GM10248 (cell line): Measurements from ENCODE around the gene PDIA4.

ENCODE experiments used
- CTCF ChIA-PET: fragments of 300-600 bp; sonication (Branson Sonifier 250); formaldehyde crosslinking; extraction: SDS; loops from one replicate; lab custom pipeline; 2021; ENCODE audit warnings: antibody characterized with exemption; lab: Yijun Ruan, JAX
- POLR2A ChIA-PET: fragments of 350-650 bp; sonication (Branson Sonifier 250); formaldehyde crosslinking; extraction: SDS; loops from one replicate; lab custom pipeline; 2020; ENCODE audit warnings: antibody characterized with exemption; lab: Yijun Ruan, JAX
- DNase-seq: peaks from one replicate; pipeline ENCODE4 v3.0.0; 2012; ENCODE audit errors: extremely low spot score
- CTCF ChIP-seq: IDR thresholded peaks from 2 replicates; pipeline ENCODE4 v1.5.1; 2012; ENCODE audit warnings: mild to moderate bottlenecking, low read depth; ENCODE audit errors: extremely low read depth, missing control alignments, control extremely low read depth

PDIA4 gene

DNA sequence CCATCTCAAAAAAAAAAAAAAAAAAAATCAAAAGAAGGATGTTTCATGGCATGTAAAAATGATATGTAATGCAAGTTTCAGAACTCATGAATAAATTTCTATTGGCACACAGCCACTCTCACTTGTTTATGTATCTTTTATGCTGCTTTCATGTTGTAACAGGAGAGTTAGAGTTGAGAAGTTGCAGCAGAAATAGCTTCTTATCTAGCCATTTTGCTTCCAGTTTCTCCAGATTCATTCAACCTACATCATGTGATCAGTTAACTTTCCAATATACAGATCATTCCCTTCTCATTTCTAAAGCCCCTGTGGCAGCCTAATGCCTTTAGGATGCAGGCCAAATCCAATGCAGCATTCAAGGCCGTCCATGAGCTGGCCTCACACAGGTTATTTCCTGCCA lies 31.9 kb upstream of the PDIA4 start:
- ChIA-PET CTCF (interaction anchor here (2.8 kb wide), 1 partner anchor 54 kb away, joined by 16 read pairs; no protein-coding TSS in a partner anchor), POLR2A (interaction anchor here (0.7 kb wide), 1 partner anchor 341 kb away, joined by 7 read pairs; no protein-coding TSS in a partner anchor)
- TF ChIP-seq CTCF: no peak
- DNase-seq: no peak

GRCh38 chr7:149053885-149054284 lies 25.6 kb upstream of the PDIA4 start:
- DNase-seq: no peak
- POLR2A ChIA-PET: no interaction called here
- TF ChIP-seq CTCF: no peak
- CTCF ChIA-PET: interaction anchor here (0.9 to 5.7 kb wide), 2 partner anchors 12 to 36 kb away, joined by 3 to 38 read pairs; no protein-coding TSS in a partner anchor

- POLR2A ChIA-PET: no interaction called here
- no peak for TF ChIP-seq CTCF
- CTCF ChIA-PET: interaction anchor here (0.9 to 5.7 kb wide), 2 partner anchors 12 to 35 kb away, joined by 3 to 38 read pairs; no protein-coding TSS in a partner anchor
- no peak for DNase-seq
Observed at GRCh38 chr7:149053384-149053783, 25.1 kb upstream of the PDIA4 start.

DNA sequence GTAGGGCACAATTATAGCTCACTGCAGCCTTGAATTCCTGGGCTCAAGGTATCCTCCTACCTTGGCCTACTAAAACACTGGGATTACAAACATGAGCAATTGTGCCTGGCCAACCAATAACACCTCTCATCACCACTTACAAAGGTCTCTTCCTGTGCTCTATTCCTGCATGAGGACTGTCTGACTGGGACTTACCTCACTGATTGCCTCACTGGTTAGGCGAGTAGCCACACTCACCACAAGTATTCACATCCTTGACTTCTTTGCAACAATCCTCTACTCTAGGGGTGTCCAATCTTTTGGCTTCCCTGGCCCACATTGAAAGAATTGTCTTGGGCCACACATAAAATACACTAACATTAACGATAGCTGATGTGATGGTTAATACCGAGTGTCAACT lies 22.6 kb upstream of the PDIA4 start:
- POLR2A ChIA-PET: interaction anchor here (0.7 kb wide), 1 partner anchor 15 kb away, joined by 3 read pairs; no protein-coding TSS in a partner anchor
- DNase-seq: no peak
- CTCF ChIA-PET: interaction anchor here (1.0 to 5.7 kb wide), 3 partner anchors 10 to 45 kb away, joined by 3 to 38 read pairs (median 3); no protein-coding TSS in a partner anchor
- TF ChIP-seq CTCF: no peak

DNA sequence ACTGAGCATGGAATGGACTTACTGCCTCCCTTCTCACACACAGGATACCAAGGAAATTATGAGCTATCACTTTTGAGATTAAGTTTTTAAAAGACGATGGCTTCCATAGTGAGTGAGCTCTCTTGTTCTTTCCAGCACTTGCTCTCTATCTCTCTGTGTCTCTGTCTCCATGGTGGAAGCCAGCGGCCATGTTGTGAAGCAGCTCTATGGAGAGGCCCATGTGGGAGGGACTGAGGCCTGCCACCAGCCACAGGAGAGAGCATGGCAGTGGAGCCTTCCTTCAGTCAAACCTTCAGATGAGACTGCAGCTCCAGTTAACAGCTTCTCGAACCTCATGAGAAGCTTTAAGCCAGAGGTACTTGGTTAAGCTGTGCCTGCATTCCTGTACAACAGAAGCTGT lies 20.5 kb upstream of the PDIA4 start:
- ChIA-PET POLR2A (no interaction called here), CTCF (interaction anchor here (1.0 to 2.2 kb wide), 4 partner anchors 10 to 43 kb away, joined by 3 to 11 read pairs (median 4); no protein-coding TSS in a partner anchor)
- no peak for TF ChIP-seq CTCF
- DNase-seq: no peak

DNA sequence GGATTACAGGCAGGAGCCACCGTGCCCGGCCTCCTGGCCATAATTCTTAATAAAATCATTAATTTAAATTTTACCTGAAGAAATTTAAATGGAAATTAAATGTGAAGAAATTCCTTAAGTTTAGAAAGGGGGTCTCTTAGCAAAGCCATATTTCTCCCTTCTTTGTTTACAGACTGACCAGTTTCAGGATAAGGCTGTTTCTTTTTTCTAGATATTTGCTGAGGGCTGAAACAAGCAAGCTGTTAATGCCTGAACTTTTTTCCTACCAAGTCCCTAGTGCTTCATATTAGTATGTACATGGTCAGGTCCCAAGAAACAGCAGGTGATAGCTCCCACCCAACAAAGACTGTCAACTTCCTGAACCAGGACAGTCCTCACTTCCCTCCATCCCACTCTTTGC lies 18.1 kb upstream of the PDIA4 start:
- CTCF ChIA-PET: interaction anchor here (0.9 to 2.2 kb wide), 3 partner anchors 16 to 41 kb away, joined by 3 to 7 read pairs (median 5); no protein-coding TSS in a partner anchor
- POLR2A ChIA-PET: no interaction called here
- no peak for TF ChIP-seq CTCF
- no peak for DNase-seq
